GM12878 (cell line): Measurements from ENCODE around the gene ZIC1. TPM values are rescaled to one million over a fixed set of nuclear protein-coding genes. Genes with fewer than 3 reads are reported as not detected.

Source experiments
- ATAC-seq: fragments of 200-7000 bp; cut with Tn5 transposase; 3 replicates; pipeline ENCODE4 v1.9.1; 2020; ENCODE audit warnings: mild to moderate bottlenecking, moderate library complexity
- BruUV-seq: library from RNA; stranded (reverse); fragments of 400-500 nt; replicated peaks from 2 replicates; lab custom pipeline; 2021; lab: Mats Ljungman, UMichigan
- CTCF ChIA-PET: fragments of 300-600 bp; sonication (Branson Sonifier 250); formaldehyde crosslinking; extraction: SDS; loops from one replicate; lab custom pipeline; 2021; ENCODE audit warnings: inconsistent platforms; lab: Yijun Ruan, JAX
- POLR2A ChIA-PET: fragments of 350-600 bp; formaldehyde crosslinking; extraction: SDS; loops from one replicate; lab custom pipeline; 2021; ENCODE audit warnings: inconsistent platforms; lab: Charles Lee
- RAD21 ChIA-PET: fragments of 300-600 bp; sonication (Branson Sonifier 250); formaldehyde crosslinking; loops from one replicate; lab custom pipeline; 2023; ENCODE audit warnings: antibody characterized with exemption; ENCODE audit not compliant: unreplicated experiment; lab: Charles Lee
- SMC1A ChIA-PET: fragments of 300-600 bp; sonication (Branson Sonifier 250); formaldehyde crosslinking; loops from one replicate; lab custom pipeline; 2023; ENCODE audit not compliant: unreplicated experiment, uncharacterized antibody; lab: Charles Lee
- DNase-seq: peaks from one replicate; pipeline ENCODE4 v3.0.0-alpha.2; 2011; ENCODE audit warnings: low read depth, low spot score
- FAIRE-seq: peaks from 3 replicates; lab custom pipeline; 2011; peaks lifted over from hg19 to GRCh38; lab: Jason Lieb, UNC
- H2AFZ ChIP-seq: 2 replicates; pipeline ENCODE4 v1.6.0; 2011; ENCODE audit warnings: low read depth, low read length, control low read depth; ENCODE audit not compliant: control insufficient read depth
- H3K27ac ChIP-seq: 2 replicates; pipeline ENCODE4 v1.5.1; 2011; ENCODE audit warnings: control low read depth; ENCODE audit not compliant: control insufficient read depth, insufficient read depth
- H3K27me3 ChIP-seq, 2 experiments: replicated peaks in 1 of 2; 2 replicates each; pipeline versions ENCODE4 v1.6.0 to v1.6.1; 2011; ENCODE audit warnings: low read length in 1 of 2; ENCODE audit not compliant: control insufficient read depth in 2 of 2, insufficient read depth in 2 of 2
- H3K36me3 ChIP-seq, 2 experiments: 2 replicates each; pipeline ENCODE4 v1.5.1; 2011; ENCODE audit warnings: low read length in 1 of 2; ENCODE audit not compliant: control insufficient read depth in 2 of 2, insufficient read depth in 2 of 2
- H3K4me1 ChIP-seq: 2 replicates; pipeline ENCODE4 v1.6.1; 2011; ENCODE audit warnings: mild to moderate bottlenecking, low read length, moderate library complexity, mixed read lengths; ENCODE audit not compliant: control insufficient read depth, insufficient read depth
- H3K4me2 ChIP-seq: 2 replicates; pipeline ENCODE4 v1.6.0; 2011; ENCODE audit warnings: control low read depth; ENCODE audit not compliant: control insufficient read depth, insufficient read depth
- H3K4me3 ChIP-seq: fragments of 200-600 bp; sonication (generic); 2 replicates; pipeline ENCODE4 v1.5.1; 2016
- H3K79me2 ChIP-seq: 2 replicates; pipeline ENCODE4 v1.6.0; 2011; ENCODE audit warnings: low read length; ENCODE audit not compliant: control insufficient read depth, insufficient read depth
- H3K9ac ChIP-seq: 2 replicates; pipeline ENCODE4 v1.8.0; 2011; ENCODE audit warnings: low read length, control low read depth, mixed read lengths; ENCODE audit not compliant: control insufficient read depth, insufficient read depth
- H3K9me3 ChIP-seq: replicated peaks from 3 replicates; pipeline ENCODE4 v1.5.1; 2011; ENCODE audit warnings: mild to moderate bottlenecking, low read length; ENCODE audit not compliant: control insufficient read depth, insufficient read depth
- H4K20me1 ChIP-seq: 2 replicates; pipeline ENCODE4 v1.6.0; 2011; ENCODE audit not compliant: control insufficient read depth, insufficient read depth
- ATF3 ChIP-seq: IDR thresholded peaks from 2 replicates; pipeline ENCODE4 v1.6.1; 2011; ENCODE audit warnings: low read depth, mild to moderate bottlenecking, low read length, moderate library complexity, borderline replicate concordance; ENCODE audit errors: extremely low read depth
- BCL3 ChIP-seq: IDR thresholded peaks from 2 replicates; pipeline ENCODE4 v1.6.1; 2011; ENCODE audit warnings: borderline replicate concordance, low read depth, mild to moderate bottlenecking, moderate library complexity, low read length; ENCODE audit not compliant: insufficient read depth, poor library complexity, severe bottlenecking
- CBFB ChIP-seq: IDR thresholded peaks from 2 replicates; pipeline ENCODE4 v1.6.1; 2016; ENCODE audit warnings: antibody characterized with exemption, low read depth
- CEBPB ChIP-seq, 2 experiments: fragments of 150-350 bp in 1 of 2; IDR thresholded peaks; 2 replicates each; pipeline ENCODE4 v1.6.1; 2012 to 2014; ENCODE audit warnings: low read depth in 2 of 2, low read length in 2 of 2, borderline replicate concordance in 1 of 2, inconsistent platforms in 1 of 2
- CHD1 ChIP-seq: IDR thresholded peaks from 2 replicates; pipeline ENCODE4 v1.6.1; 2012; ENCODE audit warnings: low read depth, low read length, improper control_type of control experiment
- E4F1 ChIP-seq: fragments of 450-650 bp; IDR thresholded peaks from 2 replicates; pipeline ENCODE4 v1.6.1; 2018; ENCODE audit warnings: borderline replicate concordance, mild to moderate bottlenecking; ENCODE audit not compliant: partially characterized antibody
- MTA2 ChIP-seq: fragments of 450-650 bp; IDR thresholded peaks from 2 replicates; pipeline ENCODE4 v1.6.1; 2016; ENCODE audit warnings: low read depth, mild to moderate bottlenecking, moderate library complexity
- PML ChIP-seq: IDR thresholded peaks from 2 replicates; pipeline ENCODE4 v1.6.1; 2012; ENCODE audit warnings: low read length, inconsistent platforms
- PRDM15 ChIP-seq: fragments of 450-650 bp; formaldehyde crosslinking; IDR thresholded peaks from 2 replicates; pipeline ENCODE4 v1.4.0; 2020; ENCODE audit warnings: mild to moderate bottlenecking, moderate library complexity
- SIN3A ChIP-seq: IDR thresholded peaks from 2 replicates; pipeline ENCODE4 v1.6.1; 2012; ENCODE audit warnings: low read depth, low read length, improper control_type of control experiment
- TARDBP ChIP-seq: IDR thresholded peaks from 2 replicates; pipeline ENCODE4 v1.6.1; 2016; ENCODE audit warnings: borderline replicate concordance
- WGBS: methylation state at CpG from one replicate; pipeline ENCODE4 v1.1.6; 2016; ENCODE audit warnings: low lambda C conversion rate; ENCODE audit not compliant: insufficient replicate concordance, insufficient coverage; ENCODE audit errors: missing lambda C conversion rate; 5-methylcytosine and 5-hydroxymethylcytosine counted together
- in situ Hi-C: fragments of 300-500 bp; cut with MboI; formaldehyde crosslinking; loops from 9 replicates; pipeline ENCODE4 v1.14.3; 2018; ENCODE audit warnings: mixed read lengths
- intact Hi-C: fragments of 100-400 bp; cut with micrococcal nuclease; formaldehyde crosslinking; loops from one replicate; pipeline ENCODE4 v1.14.2; 2022; ENCODE audit not compliant: unreplicated experiment
- polyA plus RNA-seq, 11 experiments: library from polyadenylated mRNA; depleted of rRNA in 4 of 11; unstranded in 6 of 11; stranded (reverse) in 5 of 11; fragments of >200 nt; fragmentation: Nextera tagmentation in 4 of 11; fragmentation: Illumina TruSeq in 1 of 11; extraction: Ambion mirVana in 4 of 11; extraction: Trizol in 1 of 11; gene quantifications; 1 replicate in 1 of 11; 2 replicates in 10 of 11; pipeline versions ENCODE4 v1.2.1 to v1.2.3, GENCODE V29; 2011 to 2016; ENCODE audit warnings: inconsistent platforms in 2 of 11, missing spikeins in 2 of 11, low read depth in 1 of 11
- total RNA-seq, 4 experiments: library from RNA; depleted of rRNA in 3 of 4; stranded (reverse); fragments of >200 nt in 3 of 4; fragmentation: Illumina TruSeq in 1 of 4; extraction: Trizol in 1 of 4; gene quantifications; 2 replicates each; pipeline versions ENCODE4 v1.2.1 to v1.2.3, GENCODE V29; 2013 to 2021

The ZIC1 gene
- total and polyA plus RNA-seq, 10 of the 15 experiments (the other 5 are each of a cell fraction or from before 2014, with no cell fraction given): not detected

GRCh38 chr3:147377412-147378367 lies 31.5 kb upstream of the ZIC1 start:
- intact Hi-C loops: no loop called here

More at GRCh38 chr3:147377412-147378367, 31.5 kb upstream of the ZIC1 start:
- no peak for FAIRE-seq
- no peaks in the 10 kb centered on the region for H3K36me3 ChIP-seq
- no peak overlapping the region for H3K4me2 ChIP-seq
- no TSS peak for BruUV-seq
- no peak overlapping the region for H3K9ac ChIP-seq
- CTCF ChIA-PET: no interaction called here
- 30% methylated on average over 30 of the region's 30 CpGs for WGBS
- H3K79me2 ChIP-seq: no peaks in the 10 kb centered on the region
- no peak for ATAC-seq
- no peak for TF ChIP-seq CBFB
- no peak for TF ChIP-seq SIN3A
- TF ChIP-seq MTA2: no peak
- TF ChIP-seq E4F1: no peak
- TF ChIP-seq ATF3: no peak
- TF ChIP-seq PRDM15 (CRISPR knock-in tag): no peak
- no peak for TF ChIP-seq CHD1
- no peak for TF ChIP-seq BCL3
- no peak for TF ChIP-seq TARDBP
- TF ChIP-seq CEBPB (IDR thresholded peaks at IDR 0.05; ENCODE audit: borderline replicate concordance in 1 of 2, low read depth in 2 of 2, low read length in 2 of 2): no peak
- no peak for TF ChIP-seq PML
- H3K27ac ChIP-seq: no peak overlapping the region
- H2AFZ ChIP-seq: no peak overlapping the region
- H3K27me3 ChIP-seq: peaks cover 2 to 12% of the 10 kb centered on the region in 2 experiments
- H3K4me1 ChIP-seq: no peaks in the 10 kb centered on the region
- RAD21 ChIA-PET: interaction anchor here (1.0 kb wide), 1 partner anchor 989 kb away, joined by 3 read pairs; no protein-coding TSS in a partner anchor
- H3K9me3 ChIP-seq: no peaks in the 10 kb centered on the region
- SMC1A ChIA-PET: interaction anchor here (1.2 kb wide), 1 partner anchor 22 kb away, joined by 3 read pairs; no protein-coding TSS in a partner anchor
- in situ Hi-C loops: no loop called here
- H3K4me3 ChIP-seq: no peak overlapping the region
- DNase-seq: no peak
- no peaks in the 10 kb centered on the region for H4K20me1 ChIP-seq
- POLR2A ChIA-PET: no interaction called here
